Measurements from ENCODE around the gene RABAC1. TPM values are rescaled to one million over a fixed set of nuclear protein-coding genes. Genes with fewer than 3 reads are reported as not detected.

Gene RABAC1
- total RNA-seq, 4 donors from 2014 or later: 125 to 152 (median 128) TPM

DNA sequence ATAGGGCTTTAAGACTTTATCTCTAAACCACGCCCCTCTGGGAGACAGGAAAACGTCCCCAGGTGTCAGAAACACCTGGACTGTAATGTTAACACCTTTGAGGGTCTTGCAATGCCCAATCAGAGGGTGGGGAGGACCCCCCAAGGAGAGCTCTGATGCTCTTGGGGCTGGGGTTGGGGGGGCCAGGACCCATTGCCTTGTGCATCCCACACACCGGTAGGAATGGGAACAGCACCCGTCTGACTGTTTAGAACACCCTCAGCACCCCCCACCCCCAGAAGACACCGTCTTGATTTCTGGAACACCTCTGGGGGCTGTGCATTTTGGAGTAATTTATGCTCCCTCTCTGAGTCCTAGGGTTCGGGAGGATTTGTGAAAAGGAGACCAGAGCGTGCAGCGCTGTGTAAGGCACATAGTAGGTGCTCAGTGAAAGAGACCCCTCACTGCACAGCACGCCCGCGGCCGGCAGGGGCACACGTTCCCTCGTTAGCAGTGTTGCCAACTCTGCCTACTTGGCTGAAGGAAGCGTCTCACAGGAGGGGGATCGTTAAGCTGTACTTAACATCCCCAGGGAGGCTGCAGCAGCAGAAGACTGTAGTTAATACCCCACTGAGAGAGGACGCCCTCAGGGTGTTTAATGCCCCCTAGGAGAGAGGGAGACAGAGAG lies 28.1 kb downstream of the RABAC1 start:
- DNase-seq (ENCODE audit: low spot score in 2 of 2): no peak
- intact Hi-C loops (cut with DNase I; ENCODE audit: low total_unique reads): no loop called here
- no peak overlapping the region for H3K4me3 ChIP-seq (ENCODE audit: low read depth, poor library complexity, severe bottlenecking)
- TF ChIP-seq, protein P1, sequence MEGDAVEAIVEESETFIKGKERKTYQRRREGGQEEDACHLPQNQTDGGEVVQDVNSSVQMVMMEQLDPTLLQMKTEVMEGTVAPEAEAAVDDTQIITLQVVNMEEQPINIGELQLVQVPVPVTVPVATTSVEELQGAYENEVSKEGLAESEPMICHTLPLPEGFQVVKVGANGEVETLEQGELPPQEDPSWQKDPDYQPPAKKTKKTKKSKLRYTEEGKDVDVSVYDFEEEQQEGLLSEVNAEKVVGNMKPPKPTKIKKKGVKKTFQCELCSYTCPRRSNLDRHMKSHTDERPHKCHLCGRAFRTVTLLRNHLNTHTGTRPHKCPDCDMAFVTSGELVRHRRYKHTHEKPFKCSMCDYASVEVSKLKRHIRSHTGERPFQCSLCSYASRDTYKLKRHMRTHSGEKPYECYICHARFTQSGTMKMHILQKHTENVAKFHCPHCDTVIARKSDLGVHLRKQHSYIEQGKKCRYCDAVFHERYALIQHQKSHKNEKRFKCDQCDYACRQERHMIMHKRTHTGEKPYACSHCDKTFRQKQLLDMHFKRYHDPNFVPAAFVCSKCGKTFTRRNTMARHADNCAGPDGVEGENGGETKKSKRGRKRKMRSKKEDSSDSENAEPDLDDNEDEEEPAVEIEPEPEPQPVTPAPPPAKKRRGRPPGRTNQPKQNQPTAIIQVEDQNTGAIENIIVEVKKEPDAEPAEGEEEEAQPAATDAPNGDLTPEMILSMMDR (IDR thresholded peaks at IDR 0.05): no peak
- no peak for TF ChIP-seq POLR2A (IDR thresholded peaks at IDR 0.05)
- 9 to 12% methylated on average over 17 of the region's 17 CpGs for WGBS, 2 donors

DNA sequence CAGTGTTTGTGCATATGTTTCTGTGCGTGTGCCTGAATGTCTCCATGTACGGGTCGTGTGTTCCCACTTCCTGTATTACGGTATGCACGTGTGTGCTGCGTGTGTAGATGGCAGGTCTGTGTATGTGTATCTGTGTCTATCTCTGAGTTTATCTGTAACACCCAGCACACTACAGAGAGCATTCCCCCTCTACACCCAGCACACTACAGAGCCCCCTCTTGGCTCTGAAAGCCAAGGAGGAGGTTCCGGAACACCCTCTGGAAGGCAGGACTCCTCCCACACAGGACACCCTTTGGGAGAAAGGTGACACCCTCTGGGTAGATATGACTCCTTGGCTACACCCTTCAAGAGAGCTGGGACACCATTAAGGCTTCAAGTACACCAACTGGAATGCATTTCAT lies 28.8 kb downstream of the RABAC1 start:
- WGBS, 2 donors: 17 to 19% methylated on average over 7 of the region's 7 CpGs
- no peak overlapping the region for H3K4me3 ChIP-seq (ENCODE audit: low read depth, poor library complexity, severe bottlenecking)
- intact Hi-C loops (cut with DNase I; ENCODE audit: low total_unique reads): no loop called here
- no peak for DNase-seq (ENCODE audit: low spot score in 2 of 2)
- TF ChIP-seq, protein P1 (IDR thresholded peaks at IDR 0.05): no peak
- TF ChIP-seq POLR2A (IDR thresholded peaks at IDR 0.05): no peak

DNA sequence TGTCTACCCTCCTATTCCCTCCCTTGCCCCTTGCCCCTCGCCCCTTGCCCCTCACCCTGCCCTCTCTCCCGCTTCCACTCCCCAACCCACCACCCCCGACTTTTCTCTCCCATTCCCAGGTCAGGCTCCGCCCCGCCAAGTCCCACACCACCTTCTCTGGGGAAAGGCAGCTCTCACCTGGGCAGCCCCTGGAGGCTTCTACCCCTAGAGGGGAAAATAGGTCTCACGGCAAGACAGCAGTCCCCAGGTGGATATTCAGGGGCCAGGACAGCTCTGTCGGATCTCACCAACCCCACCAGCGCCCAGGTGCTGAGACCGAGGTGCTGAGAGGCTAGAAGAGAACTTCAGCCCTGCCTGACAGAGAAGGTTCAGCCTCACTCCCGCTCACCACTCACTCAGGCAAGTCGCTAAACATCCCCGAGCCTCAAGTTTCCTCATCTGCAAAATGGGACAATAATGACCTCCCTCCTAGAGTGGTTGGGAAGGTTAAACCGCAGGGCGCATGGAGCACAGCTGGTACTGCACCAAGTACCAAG lies 29.5 kb downstream of the RABAC1 start:
- no peak for TF ChIP-seq POLR2A (IDR thresholded peaks at IDR 0.05)
- TF ChIP-seq, protein P1 (IDR thresholded peaks at IDR 0.05): no peak
- no peak for DNase-seq (ENCODE audit: low spot score in 2 of 2)
- intact Hi-C loops (cut with DNase I; ENCODE audit: low total_unique reads): no loop called here
- 22 to 28% methylated on average over 14 of the region's 14 CpGs for WGBS, 2 donors
- no peak overlapping the region for H3K4me3 ChIP-seq (ENCODE audit: low read depth, poor library complexity, severe bottlenecking)

DNA sequence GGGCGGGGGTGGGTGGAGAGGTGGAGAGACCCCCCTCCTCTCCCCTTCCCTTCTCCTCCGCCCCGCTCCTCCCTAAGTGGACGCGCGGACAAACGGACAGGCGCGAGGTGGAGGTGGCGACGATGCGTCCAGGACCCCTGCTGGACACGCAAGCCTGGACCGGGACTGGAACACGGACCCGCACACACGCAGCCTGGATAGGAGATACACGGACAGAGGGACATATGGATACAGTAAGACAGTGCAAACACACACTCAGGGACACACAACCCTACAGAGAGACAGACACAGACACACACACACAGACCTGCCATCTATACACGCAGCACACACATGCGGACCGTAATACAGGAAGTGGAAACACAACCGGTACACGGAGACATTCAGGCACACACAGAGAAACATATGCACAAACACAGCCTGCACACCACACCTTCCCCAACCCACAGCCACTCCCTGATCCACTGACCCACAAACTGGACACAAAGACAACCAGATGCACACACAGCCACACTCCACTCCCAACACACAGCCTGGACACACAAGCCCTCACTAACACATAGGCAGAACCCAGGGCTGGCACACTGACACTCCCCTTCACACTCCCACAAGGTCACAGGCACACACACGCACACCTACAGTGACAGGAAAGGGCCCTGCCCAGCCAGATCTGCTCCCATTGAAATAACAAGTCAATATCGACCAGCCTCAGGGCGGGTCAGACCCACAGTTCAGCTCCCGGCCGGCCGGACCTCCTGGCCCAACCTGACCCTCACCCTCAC lies 30.2 kb downstream of the RABAC1 start:
- intact Hi-C loops (cut with DNase I; ENCODE audit: low total_unique reads): no loop called here
- TF ChIP-seq, protein P1 (IDR thresholded peaks at IDR 0.05): no peak
- no peak for TF ChIP-seq POLR2A (IDR thresholded peaks at IDR 0.05)
- H3K4me3 ChIP-seq (ENCODE audit: low read depth, poor library complexity, severe bottlenecking): no peak overlapping the region
- no peak for DNase-seq (ENCODE audit: low spot score in 2 of 2)
- 4 to 5% methylated on average over 28 to 29 of the region's 29 CpGs for WGBS, 2 donors

DNA sequence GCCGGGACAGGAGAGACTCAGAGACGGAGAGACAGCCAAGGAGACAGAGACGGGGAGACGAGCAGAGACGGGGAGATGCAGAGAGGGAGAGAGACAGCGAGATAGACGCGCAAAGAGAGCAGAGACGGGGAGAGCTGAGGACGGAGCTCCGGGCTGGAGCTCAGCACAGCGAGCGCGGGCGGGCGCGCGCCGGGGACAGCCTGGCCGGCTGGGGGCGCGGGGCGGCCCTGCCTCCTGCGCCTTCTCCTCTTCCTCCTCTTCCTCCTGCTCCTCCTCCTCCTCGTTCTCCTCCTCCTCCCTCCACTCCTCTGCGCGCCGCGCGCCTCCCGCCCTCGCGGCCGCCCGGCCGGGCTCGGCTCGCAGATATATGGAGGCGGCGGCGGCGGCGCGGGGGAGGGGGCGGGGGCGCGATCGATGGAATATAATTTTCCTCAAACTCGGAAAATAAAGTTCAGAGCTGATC lies 30.9 kb downstream of the RABAC1 start, which contains the start of gene ERFL:
Gene ERFL (minus strand): TSS at position 229 of the 463 bp plus-strand sequence. CDS start 15,530 bp downstream, outside the sequence.
- DNase-seq (ENCODE audit: low spot score in 2 of 2): no peak
- H3K4me3 ChIP-seq (ENCODE audit: low read depth, poor library complexity, severe bottlenecking): no peak within 1 kb of the TSS
- 0 to 1% methylated on average over 38 to 49 of the region's 49 CpGs for WGBS, 2 donors
- intact Hi-C loops (cut with DNase I; ENCODE audit: low total_unique reads): no loop called here
- no peak for TF ChIP-seq POLR2A (IDR thresholded peaks at IDR 0.05)
- TF ChIP-seq, protein P1 (IDR thresholded peaks at IDR 0.05): no peak

Data from lower leg skin (tissue), 4 donors.